Heart right ventricle (tissue), 16 donors: Measurements from ENCODE around the gene SMIM21. TPM values are rescaled to one million over a fixed set of nuclear protein-coding genes. Genes with fewer than 3 reads are reported as not detected.

Experiments
- ATAC-seq, 8 donors: fragments of 200-7000 bp; cut with Tn5 transposase; one replicate each; pipeline ENCODE4 v1.9.1; 2020; ENCODE audit warnings: mild to moderate bottlenecking in 8 of 8, moderate library complexity in 8 of 8, moderate number of reproducible peaks in 1 of 8
- DNase-seq, 2 donors: peaks; one replicate each; pipeline ENCODE4 v3.0.0-alpha.2; 2020
- H3K27ac ChIP-seq, 10 donors: fragments of 200-600 bp; sonication (generic) in 2 of 10; one replicate each; pipeline versions ENCODE4 v1.5.0 to v1.8.0; 2020 to 2022; ENCODE audit warnings: mild to moderate bottlenecking in 3 of 10
- H3K27me3 ChIP-seq, 7 donors: fragments of 200-600 bp; one replicate each; pipeline ENCODE4 v1.8.0; 2021 to 2022; ENCODE audit warnings: mild to moderate bottlenecking in 2 of 7
- H3K36me3 ChIP-seq, 9 donors: fragments of 200-600 bp; sonication (generic) in 1 of 9; one replicate each; pipeline versions ENCODE4 v1.5.0 to v1.8.0; 2020 to 2022; ENCODE audit warnings: mild to moderate bottlenecking in 2 of 9
- H3K4me1 ChIP-seq, 9 donors: fragments of 200-600 bp; sonication (generic) in 1 of 9; one replicate each; pipeline versions ENCODE4 v1.5.0 to v1.8.0; 2020 to 2022; ENCODE audit warnings: mild to moderate bottlenecking in 4 of 9
- H3K4me3 ChIP-seq, 10 donors: fragments of 200-600 bp; sonication (generic) in 2 of 10; one replicate each; pipeline versions ENCODE4 v1.5.0 to v1.8.0; 2020 to 2022; ENCODE audit warnings: mild to moderate bottlenecking in 7 of 10, moderate library complexity in 2 of 10
- H3K9me3 ChIP-seq, 11 donors: fragments of 200-600 bp in 10 of 11; sonication (generic) in 2 of 11; one replicate each; pipeline versions ENCODE4 v1.5.0 to v1.8.0; 2013 to 2022; ENCODE audit warnings: mild to moderate bottlenecking in 2 of 11, control low read depth in 1 of 11, moderate library complexity in 1 of 11
- WGBS, 2 donors: extraction: QIAGEN DNeasy Blood & Tissue Kit; methylation state at CpG; one replicate each; pipeline ENCODE4 v1.1.7; 2013; ENCODE audit warnings: inconsistent platforms in 1 of 2; 5-methylcytosine and 5-hydroxymethylcytosine counted together
- intact Hi-C, 10 donors: fragments of 100-400 bp; cut with DNase I; formaldehyde crosslinking; loops; one replicate each; pipeline versions ENCODE4 v1.11.1 to v1.14.2; 2022
- polyA plus RNA-seq, 2 donors: library from polyadenylated mRNA; stranded (reverse); fragments of 200-250 nt; gene quantifications; one replicate each; pipeline ENCODE4 v1.2.3, GENCODE V29; 2013
- total RNA-seq, 10 donors: library from RNA; stranded (reverse); fragmentation: NEBNext Ultra II Directional in 3 of 10; extraction: Animal tissue kit (Norgen Biotek cat#: 25700) in 3 of 10; gene quantifications; one replicate each; pipeline versions ENCODE4 v1.2.1 to v1.2.4, GENCODE V29; 2021 to 2023
- TF ChIP-seq, protein P1 (sequence below), 9 donors: fragments of 200-600 bp; sonication (generic) in 2 of 9; IDR thresholded peaks; one replicate each; pipeline versions ENCODE4 v1.5.0 to v1.8.0; 2021 to 2022; ENCODE audit warnings: antibody characterized with exemption in 9 of 9, mild to moderate bottlenecking in 5 of 9, moderate library complexity in 1 of 9
- donor health status: Arrhythmogenic right ventricular cardiomyopathy.
- donor health status: ischemic (EF 13 %, LVEDD 7.1; RV severe dilation, severe dysfunction).
- donor health status: healthy with polysubstance abuse.
- donor health status: DM: no; HTN: yes; CAD: no.
- donor health status: DM: no; HTN: no; CAD: no.
- donor health status: ischemic (EF 25% LVEDD 6.9; RV normal size, moderate dysfunction).
- donor health status: ischemic (EF 25% LVEDD 5.7; RV mildly dilated, moderate dysfunction).
- donor health status: healthy.
- donor health status: DM: yes; HTN: yes; CAD: no.
- donor health status: Ischemic cardiomyopathy.
- donor health status: ischemic (EF 35%, LVEDD 5.7; RV mildly dilated, moderate dysfunction).
- donor health status: nonischemic (EF 11% LVEDD 7.7; RV severe dilation, severe dysfunction).
- donor health status: DM: yes; HTN: yes; CAD: no.
- donor health status: PGD.
- donor health status: ischemic (EF 29% LVEDD 5.4; RV normal size, mild dysfunction).
- donor health status: nonischemic (EF 23%, LVEDD 6.1; RV moderate dilation, normal function).

The SMIM21 gene
- total and polyA plus RNA-seq, 12 donors, result not detected

DNA sequence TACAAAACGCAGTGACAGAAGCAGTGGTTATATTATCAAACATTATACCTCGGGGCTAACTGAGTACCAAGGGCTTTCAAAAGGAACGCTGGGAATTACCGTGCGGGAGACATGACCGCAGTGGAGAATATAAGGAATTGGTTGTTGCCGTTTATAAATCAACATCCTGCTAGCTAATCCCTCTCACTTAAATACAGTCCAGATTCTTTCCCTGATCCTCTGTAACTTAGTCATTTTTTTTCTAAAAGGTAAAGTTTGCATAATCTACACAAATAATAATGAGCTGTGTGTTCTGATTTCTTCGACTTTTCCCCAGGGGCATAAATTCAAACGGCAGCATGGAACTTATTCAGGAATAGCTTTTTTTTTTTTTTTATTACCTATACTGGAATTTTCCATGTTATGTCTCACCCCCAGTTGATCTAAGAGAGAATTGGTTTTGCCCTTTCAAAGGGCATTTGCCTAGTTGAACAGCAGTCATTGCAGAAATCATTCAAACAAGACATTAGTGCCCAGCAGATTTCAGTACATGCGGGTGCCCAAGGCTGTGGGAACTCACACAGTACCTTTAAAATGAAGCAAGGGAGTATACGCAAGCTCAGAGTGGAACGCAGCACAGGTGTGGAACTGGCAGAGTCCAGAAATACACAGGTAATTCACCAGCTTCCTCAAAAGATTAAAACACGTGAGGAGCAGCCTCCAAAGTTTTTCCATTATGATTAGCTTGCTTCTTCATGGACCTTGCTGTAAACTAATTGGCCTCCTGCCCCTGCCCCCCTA lies 63.9 kb downstream of the SMIM21 start:
- DNase-seq, result no peak
- no peaks in the 10 kb centered on the region for H3K9me3 ChIP-seq
- WGBS, 2 donors, result 85 to 87% methylated on average over 13 of the region's 13 CpGs
- H3K4me1 ChIP-seq, result peaks cover 0 to 5% (median 0%) of the 10 kb centered on the region in 9 donors
- intact Hi-C loops, result no loop called here
- no peak overlapping the region for H3K4me3 ChIP-seq
- ATAC-seq, result no peak
- H3K27ac ChIP-seq, result no peak overlapping the region
- peaks cover 0 to 14% (median 0%) of the 10 kb centered on the region in 7 donors for H3K27me3 ChIP-seq
- H3K36me3 ChIP-seq, result no peaks in the 10 kb centered on the region
- TF ChIP-seq, protein P1, sequence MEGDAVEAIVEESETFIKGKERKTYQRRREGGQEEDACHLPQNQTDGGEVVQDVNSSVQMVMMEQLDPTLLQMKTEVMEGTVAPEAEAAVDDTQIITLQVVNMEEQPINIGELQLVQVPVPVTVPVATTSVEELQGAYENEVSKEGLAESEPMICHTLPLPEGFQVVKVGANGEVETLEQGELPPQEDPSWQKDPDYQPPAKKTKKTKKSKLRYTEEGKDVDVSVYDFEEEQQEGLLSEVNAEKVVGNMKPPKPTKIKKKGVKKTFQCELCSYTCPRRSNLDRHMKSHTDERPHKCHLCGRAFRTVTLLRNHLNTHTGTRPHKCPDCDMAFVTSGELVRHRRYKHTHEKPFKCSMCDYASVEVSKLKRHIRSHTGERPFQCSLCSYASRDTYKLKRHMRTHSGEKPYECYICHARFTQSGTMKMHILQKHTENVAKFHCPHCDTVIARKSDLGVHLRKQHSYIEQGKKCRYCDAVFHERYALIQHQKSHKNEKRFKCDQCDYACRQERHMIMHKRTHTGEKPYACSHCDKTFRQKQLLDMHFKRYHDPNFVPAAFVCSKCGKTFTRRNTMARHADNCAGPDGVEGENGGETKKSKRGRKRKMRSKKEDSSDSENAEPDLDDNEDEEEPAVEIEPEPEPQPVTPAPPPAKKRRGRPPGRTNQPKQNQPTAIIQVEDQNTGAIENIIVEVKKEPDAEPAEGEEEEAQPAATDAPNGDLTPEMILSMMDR (IDR thresholded peaks at IDR 0.05), result no peak

DNA sequence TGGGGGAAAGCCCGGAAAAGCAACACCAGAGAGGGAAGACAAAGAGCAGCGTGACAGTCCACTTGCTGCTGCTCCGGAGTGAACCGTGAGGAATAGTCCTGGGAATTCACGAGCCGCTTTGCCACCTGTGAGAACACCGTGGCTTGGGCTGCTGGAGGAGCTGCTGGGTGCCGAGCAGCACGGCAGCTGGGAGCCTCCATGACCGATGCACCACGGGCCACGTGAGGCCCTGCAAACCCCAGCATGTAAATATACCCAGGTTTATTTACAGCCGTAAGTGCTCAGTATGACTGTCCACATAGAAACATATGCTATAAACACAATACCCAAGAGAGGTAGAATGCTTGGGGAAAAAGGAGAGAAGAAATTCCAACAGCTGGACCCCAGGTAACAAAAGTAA lies 65.1 kb downstream of the SMIM21 start:
- peaks cover 0 to 14% (median 0%) of the 10 kb centered on the region in 7 donors for H3K27me3 ChIP-seq
- ATAC-seq (no peak), DNase-seq (no peak)
- WGBS, 2 donors, result 93% methylated on average over 13 of the region's 13 CpGs
- no peak overlapping the region for H3K4me3 ChIP-seq
- H3K9me3 ChIP-seq, result no peaks in the 10 kb centered on the region
- peaks cover 0 to 5% (median 0%) of the 10 kb centered on the region in 9 donors for H3K4me1 ChIP-seq
- no peak overlapping the region for H3K27ac ChIP-seq
- intact Hi-C loops, result no loop called here
- TF ChIP-seq, protein P1 (IDR thresholded peaks at IDR 0.05), result no peak
- no peaks in the 10 kb centered on the region for H3K36me3 ChIP-seq

DNA sequence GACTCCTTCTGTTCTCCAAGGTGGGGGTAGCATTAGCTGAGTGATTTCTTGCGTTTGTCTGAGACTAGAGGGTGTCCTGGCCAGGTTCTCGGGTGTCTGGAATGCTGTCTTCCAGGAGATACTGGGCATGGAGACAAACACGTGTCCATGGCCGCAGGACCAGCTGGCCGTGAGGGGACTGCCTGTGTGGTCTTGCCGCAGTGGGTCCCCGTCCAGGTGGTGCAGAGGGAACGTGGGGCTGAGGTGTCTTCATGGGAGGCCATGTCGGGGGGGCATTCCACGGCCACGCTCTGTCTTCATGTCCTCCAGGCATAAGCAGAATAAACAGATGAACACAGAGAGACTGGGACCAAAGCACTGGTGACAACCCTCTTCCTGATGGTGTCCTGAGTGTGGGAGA lies 66.6 kb downstream of the SMIM21 start:
- no peaks in the 10 kb centered on the region for H3K36me3 ChIP-seq
- no peak overlapping the region for H3K4me3 ChIP-seq
- H3K27me3 ChIP-seq, result peaks cover 0 to 14% (median 0%) of the 10 kb centered on the region in 7 donors
- intact Hi-C loops, result no loop called here
- TF ChIP-seq, protein P1 (IDR thresholded peaks at IDR 0.05), result no peak
- peaks cover 0 to 5% (median 0%) of the 10 kb centered on the region in 9 donors for H3K4me1 ChIP-seq
- DNase-seq (no peak), ATAC-seq (no peak)
- H3K27ac ChIP-seq, result no peak overlapping the region
- WGBS, 2 donors, result 86 to 91% methylated on average over 11 of the region's 11 CpGs
- H3K9me3 ChIP-seq, result peaks cover 0 to 6% (median 0%) of the 10 kb centered on the region in 11 donors

DNA sequence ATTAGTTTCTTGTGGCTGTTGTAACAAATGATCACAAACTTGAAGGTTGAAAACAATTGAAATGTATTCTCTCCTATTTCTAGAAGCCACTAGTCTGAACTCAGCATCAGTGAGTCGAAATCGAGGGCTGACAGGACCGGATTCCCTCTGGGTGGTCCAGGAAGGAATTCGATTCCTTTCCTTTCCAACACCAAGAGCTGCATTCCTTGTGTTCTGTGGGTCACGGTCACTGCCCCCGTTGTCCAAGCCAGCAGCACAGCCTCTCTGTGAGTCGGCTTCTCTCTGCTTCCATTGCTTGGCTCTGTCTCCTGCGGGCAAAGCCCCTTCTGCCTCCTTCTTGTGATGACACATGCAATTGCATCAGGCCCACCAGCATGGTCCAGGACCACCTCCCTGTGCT lies 67.3 kb downstream of the SMIM21 start:
- Histone ChIP-seq H3K4me3 (no peak overlapping the region), H3K36me3 (no peaks in the 10 kb centered on the region), H3K9me3 (peaks cover 0 to 7% (median 0%) of the 10 kb centered on the region in 11 donors), H3K27ac (no peak overlapping the region), H3K4me1 (peaks cover 0 to 5% (median 0%) of the 10 kb centered on the region in 9 donors), H3K27me3 (peaks cover 0 to 14% (median 0%) of the 10 kb centered on the region in 7 donors)
- 70 to 75% methylated on average over 8 of the region's 8 CpGs for WGBS, 2 donors
- TF ChIP-seq, protein P1 (IDR thresholded peaks at IDR 0.05), result no peak
- intact Hi-C loops, result no loop called here
- ATAC-seq (no peak), DNase-seq (no peak)

Other genes with a start within 250 kb of the SMIM21 start
- gene PTGR3, start 218.6 kb downstream of the SMIM21 start, total RNA-seq, result 10 to 100 TPM; 48.5 to 71.3 (median 58.8) TPM
- 10 to 100 TPM; 10.0 to 19.2 TPM for gene PTGR3, start 218.6 kb downstream of the SMIM21 start, polyA plus RNA-seq
- 10 to 100 TPM; 13.2 to 22.9 (median 18.3) TPM for gene TSHZ1, start 216.9 kb downstream of the SMIM21 start, total RNA-seq
- 10 to 100 TPM in 1 of 2 donors, 1 to 10 TPM in 1; 4.8 to 10.7 TPM for gene TSHZ1, start 216.9 kb downstream of the SMIM21 start, polyA plus RNA-seq